HG03342 (cell line): ENCODE data around the gene BLMH.

Source experiments
- ATAC-seq: cut with Tn5 transposase; IDR thresholded peaks from one replicate; pipeline ENCODE4 v1.9.1; 2021; ENCODE audit warnings: mild to moderate bottlenecking, moderate library complexity; ENCODE audit not compliant: unreplicated experiment

BLMH gene, protein sequence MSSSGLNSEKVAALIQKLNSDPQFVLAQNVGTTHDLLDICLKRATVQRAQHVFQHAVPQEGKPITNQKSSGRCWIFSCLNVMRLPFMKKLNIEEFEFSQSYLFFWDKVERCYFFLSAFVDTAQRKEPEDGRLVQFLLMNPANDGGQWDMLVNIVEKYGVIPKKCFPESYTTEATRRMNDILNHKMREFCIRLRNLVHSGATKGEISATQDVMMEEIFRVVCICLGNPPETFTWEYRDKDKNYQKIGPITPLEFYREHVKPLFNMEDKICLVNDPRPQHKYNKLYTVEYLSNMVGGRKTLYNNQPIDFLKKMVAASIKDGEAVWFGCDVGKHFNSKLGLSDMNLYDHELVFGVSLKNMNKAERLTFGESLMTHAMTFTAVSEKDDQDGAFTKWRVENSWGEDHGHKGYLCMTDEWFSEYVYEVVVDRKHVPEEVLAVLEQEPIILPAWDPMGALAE

GRCh38 chr17:30291543-30292285, at the start of gene BLMH:
Gene BLMH (minus strand): TSS chr17:30291944. CDS start chr17:30291819, 125 bp downstream.
- peak; percentile 75 for ATAC-seq

DNA sequence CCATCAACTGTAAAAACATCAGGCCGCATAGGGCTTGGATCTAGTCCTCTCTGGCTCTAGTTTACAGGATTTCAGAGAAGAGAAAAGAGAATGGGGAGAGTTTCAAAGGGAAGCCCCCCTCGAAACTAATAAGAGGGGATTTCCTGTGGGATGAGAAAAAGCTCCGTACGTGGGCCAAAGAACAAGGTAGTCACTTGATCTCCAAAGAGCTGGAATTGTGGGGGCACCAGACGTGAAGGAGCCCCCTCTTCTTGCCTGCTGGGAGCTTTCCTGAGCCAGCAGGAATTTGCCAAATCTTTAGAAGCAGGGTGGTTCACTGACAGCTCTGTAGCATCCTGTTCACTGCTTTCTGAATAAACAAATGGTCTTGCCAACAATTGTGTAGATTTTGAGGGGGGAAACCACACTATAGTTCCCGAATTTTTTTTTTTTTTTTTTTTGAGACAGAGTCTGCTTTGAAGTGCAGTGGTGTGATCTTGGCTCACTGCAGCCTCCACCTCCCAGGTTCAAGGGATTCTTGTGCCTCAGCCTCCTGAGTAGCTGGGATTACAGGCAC, 49.1 kb upstream of the BLMH start:
- ATAC-seq: no peak

DNA sequence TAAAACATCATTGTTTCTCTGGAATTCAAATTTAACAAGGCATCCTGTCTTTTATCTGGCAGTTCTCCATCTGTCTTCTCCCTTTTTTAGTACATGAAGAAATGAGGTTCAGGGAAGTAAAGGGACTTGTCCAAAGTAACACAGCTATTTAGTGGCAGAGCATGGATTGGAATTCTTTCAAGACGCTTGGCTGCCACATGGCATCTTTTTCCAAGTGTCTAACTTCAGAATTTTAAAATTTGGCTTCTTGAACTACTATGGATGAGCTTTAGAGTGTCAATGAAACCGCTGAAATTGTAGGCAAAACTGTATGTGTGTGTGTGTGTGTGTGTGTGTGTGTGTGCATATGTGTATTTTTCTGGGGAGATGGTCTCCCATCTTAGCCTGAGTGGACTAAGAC, 47.3 kb upstream of the BLMH start:
- ATAC-seq: no peak

DNA sequence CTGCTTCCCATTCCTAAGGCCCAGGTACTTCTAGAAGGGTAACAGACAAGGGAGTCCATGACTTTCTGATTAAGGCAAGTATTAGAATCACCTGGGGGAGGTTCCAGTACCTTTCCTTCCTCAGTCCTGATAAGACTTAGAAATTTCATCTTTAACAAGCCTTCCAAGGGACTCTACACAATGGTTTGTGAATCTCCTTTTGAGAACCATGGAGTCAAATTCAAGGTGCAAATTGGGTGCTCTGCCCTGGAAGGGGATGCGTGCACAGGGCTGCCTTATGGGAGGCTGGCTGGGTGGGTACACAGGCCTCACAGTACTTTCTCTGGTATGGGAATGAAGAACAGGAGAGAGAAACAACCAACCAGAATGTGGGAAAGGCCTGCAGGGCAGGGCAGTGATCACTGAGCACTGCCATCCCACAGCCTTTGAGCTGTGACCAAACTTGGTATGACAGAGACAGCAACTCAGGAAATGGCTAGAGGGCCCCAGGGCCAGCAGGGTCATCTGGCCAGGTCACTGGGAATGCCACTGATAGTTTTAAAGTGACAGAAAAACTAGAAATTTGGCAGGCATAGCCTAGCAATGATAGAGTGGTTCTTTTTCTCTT, 45.8 kb upstream of the BLMH start:
- ATAC-seq: no peak

DNA sequence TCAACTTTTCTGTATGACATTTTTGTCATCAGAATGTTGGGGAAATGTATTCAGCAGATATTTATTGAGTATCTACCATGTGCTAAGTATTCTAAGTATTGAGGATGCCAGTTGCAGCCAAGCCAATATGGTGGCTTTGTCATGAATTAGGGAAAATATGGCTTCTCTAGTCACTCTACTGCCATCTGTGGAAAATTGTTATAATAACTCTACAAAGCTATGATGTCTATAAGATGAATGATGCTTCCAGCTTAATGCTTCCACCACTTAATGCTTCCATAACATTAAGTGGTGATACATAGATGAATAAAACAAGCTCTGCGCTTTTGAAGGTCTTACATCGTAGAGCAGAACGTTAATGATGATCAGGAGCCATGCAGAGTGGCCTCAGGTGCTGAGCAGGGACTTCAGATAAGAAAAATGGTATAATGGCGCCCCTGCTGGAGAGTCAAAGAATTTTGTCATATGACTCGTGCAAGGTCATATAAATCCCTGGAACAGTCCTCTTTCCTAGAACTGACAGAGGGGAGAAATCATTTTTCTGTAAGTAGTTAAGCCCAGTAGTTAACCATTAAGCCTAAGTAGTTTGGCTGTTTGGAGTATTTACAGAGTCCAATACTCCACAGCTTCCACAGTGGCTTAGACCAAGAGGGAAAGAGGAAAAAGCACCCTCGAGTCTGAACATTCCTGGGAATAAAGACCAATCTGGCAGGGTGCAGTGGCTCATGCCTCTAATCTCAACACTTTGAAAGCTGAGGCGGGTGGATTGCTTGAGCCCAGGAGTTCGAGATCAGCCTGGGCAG, 44.8 kb upstream of the BLMH start:
- ATAC-seq: no peak

- no peak for ATAC-seq
Measured at GRCh38 chr17:30334421-30334820, 42.7 kb upstream of the BLMH start.

DNA sequence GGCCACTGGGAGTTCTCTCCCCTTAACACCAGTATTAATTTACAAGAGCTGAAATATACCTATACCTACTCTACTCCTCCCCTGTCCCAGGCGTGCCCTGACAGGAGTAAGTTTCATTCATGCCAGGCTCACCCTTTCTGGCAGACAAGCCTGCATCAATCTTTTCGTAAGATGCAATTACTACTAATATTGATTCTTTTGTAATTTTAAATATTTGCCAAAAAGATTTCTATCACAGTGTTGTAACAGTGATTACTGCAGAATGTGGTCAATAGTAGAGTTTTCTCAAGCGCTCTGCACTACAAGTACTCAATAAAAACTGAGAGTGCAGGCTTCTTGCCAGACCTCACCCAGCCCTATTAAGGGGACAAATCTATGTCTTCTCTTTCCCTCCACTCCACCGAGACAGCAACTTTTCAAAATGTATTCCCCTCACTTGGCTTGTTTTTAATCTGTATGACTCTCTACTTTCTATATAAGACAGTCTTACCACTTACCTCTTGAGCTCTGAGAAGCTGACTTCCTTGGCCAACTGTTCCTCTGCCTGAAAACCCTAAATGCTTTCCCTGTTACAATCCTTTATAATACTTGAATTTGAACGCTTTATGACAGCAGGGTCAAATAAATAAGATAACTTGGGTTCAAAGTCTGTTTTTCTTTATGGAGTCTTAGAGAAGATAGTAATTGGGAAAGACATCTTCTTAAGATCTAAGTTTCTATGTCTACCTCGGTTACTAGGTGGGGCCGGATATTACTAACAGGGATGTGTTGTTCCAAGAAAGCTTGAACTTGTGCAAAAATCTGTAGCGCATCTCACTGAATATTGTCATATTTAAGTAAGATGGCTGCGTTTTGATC, 42.0 kb upstream of the BLMH start, which contains the start of gene TMIGD1:
TMIGD1 (minus strand) TSS at position 555 of the 858 bp plus-strand sequence. CDS start 1,924 bp downstream, outside the sequence.
- ATAC-seq: no peak

DNA sequence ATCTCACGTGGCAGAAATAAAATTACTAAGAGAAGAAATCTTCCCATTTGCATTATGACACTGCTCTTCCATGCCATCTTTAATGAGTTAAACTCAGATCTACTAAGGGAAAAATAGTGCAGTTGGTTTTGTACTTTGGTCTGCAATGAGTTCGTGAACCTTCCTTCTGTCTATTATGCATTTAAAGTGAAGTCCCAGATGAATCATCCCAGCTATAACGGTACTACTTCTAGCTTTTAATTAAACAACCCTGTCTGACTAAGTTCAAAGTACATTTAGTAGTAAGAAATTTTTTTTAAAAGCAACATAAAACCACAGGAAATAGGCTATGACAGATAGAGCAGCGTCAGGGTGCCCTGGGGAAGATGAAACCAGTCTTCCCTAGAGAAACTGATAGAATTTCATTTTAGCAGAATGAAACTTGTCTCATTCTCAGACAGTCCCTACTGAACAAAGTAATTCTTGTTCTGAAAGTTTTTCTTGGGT, 40.4 kb upstream of the BLMH start:
- no peak for ATAC-seq

GRCh38 chr17:30326809-30327208, 35.1 kb upstream of the BLMH start:
- no peak for ATAC-seq

GRCh38 chr17:30324723-30325122, 33.0 kb upstream of the BLMH start:
- ATAC-seq: no peak

GRCh38 chr17:30323895-30324319, 32.2 kb upstream of the BLMH start:
- no peak for ATAC-seq

DNA sequence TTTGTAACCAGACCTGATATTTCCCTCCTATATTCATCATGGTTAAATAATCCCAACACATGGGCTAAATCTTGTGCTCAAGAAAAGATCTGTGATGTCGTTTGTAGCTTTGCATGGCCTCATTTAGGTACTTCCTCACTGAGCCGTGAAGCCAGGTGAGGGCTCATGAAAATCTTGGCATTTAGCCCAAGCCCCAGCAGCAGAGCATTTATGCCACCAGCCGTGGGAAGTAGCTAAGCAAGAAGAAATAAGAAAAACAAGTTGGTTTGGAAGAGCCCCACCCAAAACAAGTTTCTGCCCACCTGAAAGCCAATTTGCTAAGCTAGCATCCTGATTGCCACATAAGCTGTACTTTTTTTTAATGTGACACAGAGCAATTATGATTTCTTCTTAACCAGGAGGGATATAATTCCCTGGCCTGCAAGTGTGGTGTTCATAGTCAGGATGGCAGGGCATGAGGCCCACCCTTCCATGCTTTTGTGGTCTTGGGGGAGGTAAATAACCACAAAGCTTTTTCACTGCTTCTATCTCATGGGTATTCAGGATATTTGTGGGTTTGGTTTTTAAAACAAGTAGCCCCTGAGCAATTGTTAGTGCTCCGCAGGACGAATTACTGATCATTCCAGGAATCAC, 31.6 kb upstream of the BLMH start:
- no peak for ATAC-seq

DNA sequence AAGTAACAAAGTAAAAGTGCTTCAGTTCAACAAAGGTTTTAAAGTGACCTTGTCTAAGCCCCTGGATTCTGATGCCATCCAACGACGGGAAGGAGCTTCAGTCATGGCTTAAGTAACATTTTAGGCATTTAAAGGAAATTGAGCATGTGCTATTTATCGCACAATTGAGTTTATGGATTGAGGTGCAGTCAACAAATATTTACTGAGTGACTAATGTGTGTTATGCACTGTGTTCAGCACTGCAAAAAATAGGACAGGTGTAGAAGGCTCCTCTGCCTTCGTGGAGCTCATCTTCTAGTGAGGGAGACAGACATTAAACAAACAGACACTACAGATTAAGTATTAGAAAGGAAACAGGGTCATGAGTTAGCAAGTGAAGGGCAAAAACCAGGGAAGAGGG, 29.6 kb upstream of the BLMH start:
- no peak for ATAC-seq

- ATAC-seq: no peak
Measured at GRCh38 chr17:30318155-30318554, 26.4 kb upstream of the BLMH start.

- ATAC-seq: no peak
Measured at GRCh38 chr17:30316736-30317135, 25.0 kb upstream of the BLMH start.

GRCh38 chr17:30315106-30315505, 23.4 kb upstream of the BLMH start:
- no peak for ATAC-seq

DNA sequence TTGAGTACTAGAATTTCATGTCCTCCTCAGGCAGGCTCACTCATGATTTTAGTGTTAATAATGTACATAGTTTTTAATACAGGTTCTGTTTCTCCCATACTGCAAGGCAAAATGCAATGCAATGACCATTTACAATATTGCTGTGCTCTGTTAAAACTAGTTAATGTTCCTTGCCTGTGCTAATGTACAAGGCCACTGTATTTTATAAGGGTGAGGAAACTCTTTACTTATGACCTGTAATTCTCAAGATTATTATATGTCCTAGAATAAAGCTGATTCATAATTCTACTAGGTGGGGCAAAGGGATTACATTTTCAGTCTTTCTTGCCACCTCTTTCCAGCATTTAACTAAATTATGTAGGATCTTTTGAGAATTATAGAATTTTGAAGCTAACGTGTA, 22.7 kb upstream of the BLMH start:
- ATAC-seq: no peak

DNA sequence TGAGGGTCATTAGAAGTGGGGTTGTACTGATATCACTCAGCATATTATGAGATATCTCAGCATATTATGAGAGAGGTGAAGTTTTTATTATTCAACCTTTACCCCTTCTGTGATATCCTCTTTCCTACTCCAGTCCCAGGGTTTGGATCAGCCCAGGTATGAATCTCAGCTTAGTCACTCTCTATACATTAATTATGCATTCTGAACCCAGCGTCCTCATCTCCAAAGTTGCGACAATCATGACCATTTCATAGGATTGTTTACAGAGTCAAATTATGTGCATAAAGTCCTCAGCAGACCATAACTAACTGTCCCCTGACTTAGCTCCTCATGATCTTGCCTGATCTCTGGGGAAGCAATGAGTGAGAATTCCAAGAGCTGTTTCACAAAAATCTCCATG, 20.5 kb upstream of the BLMH start:
- no peak for ATAC-seq

GRCh38 chr17:30310562-30310961, 18.8 kb upstream of the BLMH start:
- ATAC-seq: no peak
